Ovary (tissue), 9 donors: ENCODE measurements around the gene GNB1L. TPM values are rescaled to one million over a fixed set of nuclear protein-coding genes. Genes with fewer than 3 reads are reported as not detected.

Experiments used
- DNase-seq, 5 donors: peaks; one replicate each; pipeline ENCODE4 v3.0.0-alpha.2; 2019 to 2020
- H3K27ac ChIP-seq, 2 donors: fragments of 200-600 bp; one replicate each; pipeline versions ENCODE4 v1.5.1 to v1.8.0; 2019 to 2022
- H3K27me3 ChIP-seq: fragments of 200-600 bp; one replicate; pipeline ENCODE4 v1.8.0; 2022
- H3K36me3 ChIP-seq: fragments of 200-600 bp; sonication (generic); one replicate; pipeline ENCODE4 v1.5.1; 2019
- H3K4me1 ChIP-seq: one replicate; pipeline ENCODE4 v1.8.1; 2013; ENCODE audit warnings: mild to moderate bottlenecking, moderate library complexity; ENCODE audit not compliant: insufficient read depth
- H3K4me3 ChIP-seq: fragments of 200-600 bp; sonication (generic); one replicate; pipeline ENCODE4 v1.5.1; 2017
- H3K9me3 ChIP-seq, 2 donors: fragments of 200-600 bp in 1 of 2; sonication (generic) in 1 of 2; one replicate each; pipeline versions ENCODE4 v1.5.1 to v1.8.1; 2013 to 2019; ENCODE audit warnings: mild to moderate bottlenecking in 1 of 2, moderate library complexity in 1 of 2
- CTCF ChIP-seq, 3 donors: fragments of 450-650 bp in 2 of 3; fragments of 200-600 bp in 1 of 3; IDR thresholded peaks; one replicate each; pipeline versions ENCODE4 v1.5.1 to v1.8.0; 2016 to 2022; ENCODE audit warnings: antibody characterized with exemption in 3 of 3, mild to moderate bottlenecking in 1 of 3
- EP300 ChIP-seq: sonication (generic); formaldehyde crosslinking; IDR thresholded peaks from one replicate; pipeline ENCODE4 v1.6.1; 2017; ENCODE audit warnings: antibody characterized with exemption
- POLR2A ChIP-seq: fragments of 450-650 bp; IDR thresholded peaks from one replicate; pipeline ENCODE4 v1.6.1; 2017; ENCODE audit warnings: antibody characterized with exemption, mild to moderate bottlenecking, moderate library complexity
- WGBS, 3 donors: extraction: QIAGEN DNeasy Blood & Tissue Kit in 1 of 3; methylation state at CpG; one replicate each; pipeline versions ENCODE4 v1.1.5 to v1.1.7; 2013 to 2017; 5-methylcytosine and 5-hydroxymethylcytosine counted together
- intact Hi-C, 4 donors: fragments of 100-400 bp; cut with DNase I; formaldehyde crosslinking; loops; one replicate each; pipeline versions ENCODE4 v1.11.0 to v1.15.1; 2022 to 2023
- polyA plus RNA-seq, 2 donors: library from polyadenylated mRNA; stranded (reverse); fragments of 200-250 nt in 1 of 2; fragments of 350-450 nt in 1 of 2; fragmentation: Illumina TruSeq in 1 of 2; extraction: RNeasy Lipid Tissue Mini Kit (QIAGEN cat#74804) in 1 of 2; gene quantifications; one replicate each; pipeline ENCODE4 v1.2.3, GENCODE V29; 2013 to 2014
- total RNA-seq, 7 donors: library from RNA; depleted of rRNA in 2 of 7; stranded (reverse); fragments of >200 nt in 2 of 7; fragmentation: NEBNext Ultra II Directional in 3 of 7; extraction: Animal tissue kit (Norgen Biotek cat#: 25700) in 3 of 7; gene quantifications; one replicate each; pipeline versions ENCODE4 v1.1.0 to v1.2.4, GENCODE V29; 2016 to 2023
- donor health status: DM: no; HTN: no; CAD: no; lungs with moderate emphysema.
- donor health status: DM: no; HTN: no; CAD: no.
- donor health status: Bipolar disorder and iron deficiency.
- donor health status: DM: yes; HTN: yes; CAD: no.
- donor health status: DM: no; HTN: no; CAD: no.
- donor health status: DM: yes; HTN: yes; CAD: no.

GNB1L gene
- total and polyA plus RNA-seq, 9 donors: 3.1 to 14.9 (median 5.8) TPM; not detected in 1

DNA sequence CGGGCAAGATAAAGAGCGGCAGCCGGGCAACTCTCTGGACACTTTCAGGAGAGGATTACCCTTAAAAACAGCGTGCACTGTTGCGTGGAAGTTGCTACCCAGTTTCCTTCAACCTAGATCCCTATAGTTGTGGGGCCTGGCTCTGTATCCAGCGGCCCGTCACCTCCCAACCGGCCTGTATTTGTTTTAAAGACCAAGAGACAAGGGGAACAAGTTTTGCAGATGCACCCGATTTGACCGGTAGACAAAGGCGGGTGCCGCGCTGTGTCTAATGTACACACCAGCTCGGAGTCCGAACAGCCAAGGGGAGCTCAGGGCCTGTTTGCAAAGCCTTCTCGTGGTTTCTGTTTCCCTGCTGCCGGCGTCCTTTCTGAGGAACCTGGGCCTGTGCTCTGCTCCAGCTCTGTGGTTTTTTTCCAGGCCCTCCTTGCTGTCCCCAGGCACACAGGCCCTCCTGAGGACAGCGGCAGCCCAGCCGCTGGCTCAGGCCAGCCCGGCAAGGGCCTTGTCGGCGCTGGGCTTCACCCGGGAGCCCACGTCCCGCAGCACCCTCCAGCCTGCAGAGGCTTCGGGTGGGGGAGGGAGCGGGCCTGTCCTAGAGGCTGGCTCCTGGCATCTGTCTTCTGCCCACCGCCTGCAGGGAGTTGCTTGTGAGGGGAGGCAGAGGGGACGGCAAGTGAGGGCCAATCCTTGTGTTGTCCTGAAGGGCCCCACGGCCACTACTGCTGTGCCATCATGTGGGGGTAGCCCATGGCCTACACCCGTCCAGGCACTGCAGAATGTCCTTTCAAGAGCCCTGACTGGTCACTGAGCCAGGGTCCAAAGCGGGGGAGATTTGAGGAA, 92.7 kb downstream of the GNB1L start:
- Histone ChIP-seq H3K4me1 (no peaks in the 10 kb centered on the region), H3K36me3 (no peaks in the 10 kb centered on the region), H3K27me3 (peaks cover 4% of the 10 kb centered on the region), H3K9me3 (no peaks in the 10 kb centered on the region), H3K4me3 (no peak overlapping the region), H3K27ac (no peak overlapping the region)
- WGBS, 3 donors: 90 to 95% (median 93%) methylated on average over 28 to 33 of the region's 33 CpGs
- intact Hi-C loops: no loop called here
- TF ChIP-seq POLR2A (no peak), EP300 (no peak), CTCF (IDR thresholded peaks at IDR 0.05) (no peak)
- DNase-seq: no peak

DNA sequence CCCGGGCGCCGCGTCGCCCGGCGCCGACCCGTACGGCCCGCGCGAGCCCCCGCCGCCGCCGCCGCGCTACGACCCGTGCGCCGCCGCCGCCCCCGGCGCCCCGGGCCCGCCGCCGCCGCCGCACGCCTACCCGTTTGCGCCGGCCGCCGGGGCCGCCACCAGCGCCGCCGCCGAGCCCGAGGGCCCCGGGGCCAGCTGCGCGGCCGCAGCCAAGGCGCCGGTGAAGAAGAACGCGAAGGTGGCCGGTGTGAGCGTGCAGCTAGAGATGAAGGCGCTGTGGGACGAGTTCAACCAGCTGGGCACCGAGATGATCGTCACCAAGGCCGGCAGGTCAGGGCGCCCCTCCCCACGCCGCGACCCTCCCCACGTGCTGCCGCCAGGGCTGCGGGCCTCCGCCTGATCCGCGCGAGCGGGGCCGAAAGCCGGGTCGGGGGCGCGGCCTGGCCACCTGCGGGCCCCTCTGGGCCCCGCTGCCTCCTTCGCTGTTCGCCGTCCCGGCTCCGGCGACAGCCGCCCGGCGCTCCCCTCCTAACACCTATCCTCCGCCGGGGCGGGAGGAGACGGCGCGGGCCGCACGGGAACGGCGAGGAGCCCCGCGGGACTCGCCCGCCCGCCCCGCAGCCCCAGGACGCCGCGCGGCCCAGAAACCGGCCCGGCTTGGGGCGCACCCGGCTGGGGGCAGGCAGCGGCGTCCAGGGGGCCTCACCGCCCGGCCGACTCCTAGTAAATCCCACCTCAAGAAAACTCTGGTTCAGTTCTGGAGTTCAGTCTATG, 93.5 kb downstream of the GNB1L start:
- TF ChIP-seq POLR2A (no peak), CTCF (IDR thresholded peaks at IDR 0.05) (no peak), EP300 (no peak)
- DNase-seq: no peak
- Histone ChIP-seq H3K27ac (no peak overlapping the region), H3K4me3 (no peak overlapping the region), H3K9me3 (no peaks in the 10 kb centered on the region), H3K4me1 (no peaks in the 10 kb centered on the region), H3K36me3 (no peaks in the 10 kb centered on the region), H3K27me3 (peaks cover 4% of the 10 kb centered on the region)
- WGBS, 3 donors: 12 to 36% (median 17%) methylated on average over 10 to 116 of the region's 117 CpGs
- intact Hi-C loops: no loop called here

DNA sequence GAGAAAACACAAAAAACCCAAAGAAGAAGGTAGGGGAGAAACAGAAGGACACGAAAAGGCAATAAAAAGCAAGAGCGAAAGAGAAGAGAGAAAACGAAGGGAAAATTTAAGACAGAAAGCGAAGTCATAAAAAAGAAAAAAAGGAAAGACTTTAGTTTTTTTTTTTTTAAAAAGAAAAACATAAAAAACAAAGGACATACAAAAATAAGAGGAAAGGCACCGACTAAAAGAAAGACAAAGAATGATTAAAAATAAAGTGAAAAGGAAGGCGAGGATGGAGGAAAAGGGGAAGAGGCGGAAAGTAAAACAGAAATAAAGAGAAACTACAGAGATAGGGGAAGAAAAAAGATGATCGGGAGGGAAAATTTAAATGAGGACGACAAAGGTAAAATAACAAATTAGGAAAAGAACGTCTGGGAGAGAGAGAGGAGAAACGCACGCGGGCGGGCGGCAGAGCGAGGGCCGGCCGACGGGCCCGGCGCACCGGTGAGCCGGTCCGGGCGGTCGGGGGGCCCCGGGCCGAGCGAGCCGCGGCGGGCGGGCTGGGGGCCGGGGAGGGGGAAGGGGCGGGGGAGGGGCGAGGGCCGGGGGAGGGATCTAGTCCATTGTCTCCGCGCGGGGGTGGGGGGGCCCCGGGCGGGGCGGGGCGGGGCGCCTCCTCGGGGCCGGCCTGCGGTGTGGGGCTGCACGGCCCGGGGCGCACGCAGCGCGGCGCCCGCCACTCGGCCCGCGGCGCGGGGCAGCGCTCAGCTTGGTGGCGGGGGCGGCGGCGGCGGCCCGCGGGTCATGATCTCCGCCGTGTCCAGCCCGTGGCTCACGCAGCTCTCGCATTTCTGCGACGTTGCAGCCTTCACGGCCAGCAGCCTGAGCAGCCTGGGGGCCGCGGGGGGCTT, 94.4 kb downstream of the GNB1L start, which contains the start of gene TBX1:
TBX1 (plus strand) TSS at position 721 of the 893 bp plus-strand sequence; CDS start at position 787, 66 bp downstream.
- no peak for DNase-seq
- no peak for TF ChIP-seq CTCF (IDR thresholded peaks at IDR 0.05)
- no peak for TF ChIP-seq EP300
- no peak for TF ChIP-seq POLR2A
- H3K36me3 ChIP-seq: no peaks in the 10 kb centered on the region
- H3K4me1 ChIP-seq: no peaks in the 10 kb centered on the region
- intact Hi-C loops: no loop called here
- no peaks in the 10 kb centered on the region for H3K9me3 ChIP-seq
- H3K4me3 ChIP-seq: no peak within 1 kb of the TSS
- H3K27me3 ChIP-seq: peaks cover 7% of the 10 kb centered on the region
- WGBS, 3 donors: 3 to 6% (median 6%) methylated on average over 37 to 57 of the region's 79 CpGs
- H3K27ac ChIP-seq: no peak within 1 kb of the TSS
